GM12873 (cell line): ENCODE data around the gene TRPM3.

Experiments
- TF ChIP-seq, protein P1 (sequence below): IDR thresholded peaks from 2 replicates; pipeline ENCODE4 v1.5.1; 2012; ENCODE audit warnings: low read depth, mild to moderate bottlenecking, moderate library complexity, low read length, control low read depth; ENCODE audit not compliant: insufficient read depth; ENCODE audit errors: missing control alignments

TRPM3 gene

DNA sequence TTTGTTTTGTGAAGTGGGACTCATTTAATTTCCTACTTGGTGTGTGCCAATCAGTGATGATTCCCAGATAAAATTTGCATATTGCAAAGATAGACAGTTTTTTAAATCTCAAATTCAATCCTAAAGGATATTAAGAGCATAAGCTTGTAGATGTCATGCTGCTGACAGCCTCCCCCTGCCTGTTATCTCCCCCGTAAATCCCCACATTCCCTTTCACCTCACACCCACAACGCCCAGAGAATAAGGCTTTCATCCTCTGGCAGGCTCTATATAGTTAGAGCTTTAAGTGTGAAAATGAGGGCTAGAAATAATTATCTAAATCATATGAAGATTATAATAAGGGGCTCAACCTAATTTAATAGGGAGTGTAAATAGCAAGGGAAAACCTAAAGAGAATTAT, 265.0 kb downstream of the TRPM3 start:
- TF ChIP-seq, protein P1, sequence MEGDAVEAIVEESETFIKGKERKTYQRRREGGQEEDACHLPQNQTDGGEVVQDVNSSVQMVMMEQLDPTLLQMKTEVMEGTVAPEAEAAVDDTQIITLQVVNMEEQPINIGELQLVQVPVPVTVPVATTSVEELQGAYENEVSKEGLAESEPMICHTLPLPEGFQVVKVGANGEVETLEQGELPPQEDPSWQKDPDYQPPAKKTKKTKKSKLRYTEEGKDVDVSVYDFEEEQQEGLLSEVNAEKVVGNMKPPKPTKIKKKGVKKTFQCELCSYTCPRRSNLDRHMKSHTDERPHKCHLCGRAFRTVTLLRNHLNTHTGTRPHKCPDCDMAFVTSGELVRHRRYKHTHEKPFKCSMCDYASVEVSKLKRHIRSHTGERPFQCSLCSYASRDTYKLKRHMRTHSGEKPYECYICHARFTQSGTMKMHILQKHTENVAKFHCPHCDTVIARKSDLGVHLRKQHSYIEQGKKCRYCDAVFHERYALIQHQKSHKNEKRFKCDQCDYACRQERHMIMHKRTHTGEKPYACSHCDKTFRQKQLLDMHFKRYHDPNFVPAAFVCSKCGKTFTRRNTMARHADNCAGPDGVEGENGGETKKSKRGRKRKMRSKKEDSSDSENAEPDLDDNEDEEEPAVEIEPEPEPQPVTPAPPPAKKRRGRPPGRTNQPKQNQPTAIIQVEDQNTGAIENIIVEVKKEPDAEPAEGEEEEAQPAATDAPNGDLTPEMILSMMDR, result no peak

DNA sequence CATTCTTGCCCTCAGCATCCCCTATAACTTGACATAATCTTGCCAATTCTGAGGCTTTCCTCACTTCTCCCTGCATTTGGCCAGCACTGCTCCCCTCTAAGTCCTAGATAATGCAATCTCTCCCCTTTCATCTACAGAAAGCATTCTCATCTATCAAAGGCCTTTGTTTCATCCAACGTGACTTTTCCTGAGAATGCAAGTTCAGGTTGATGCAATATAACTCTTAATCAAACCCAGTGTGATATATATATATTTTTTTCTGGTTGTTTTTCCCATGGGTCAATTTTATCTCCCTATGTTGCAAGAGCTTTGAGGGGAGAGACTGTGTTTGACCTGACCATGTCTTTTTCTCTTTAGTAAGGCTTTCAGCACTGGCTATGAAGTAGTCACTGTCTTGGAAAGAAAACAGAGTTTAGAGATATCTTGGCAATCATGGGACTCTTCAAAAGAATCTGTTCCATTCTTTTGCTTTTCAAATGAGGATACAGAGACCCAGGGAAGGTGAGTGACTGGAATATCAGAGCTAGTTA, 268.6 kb downstream of the TRPM3 start:
- TF ChIP-seq, protein P1, result no peak

DNA sequence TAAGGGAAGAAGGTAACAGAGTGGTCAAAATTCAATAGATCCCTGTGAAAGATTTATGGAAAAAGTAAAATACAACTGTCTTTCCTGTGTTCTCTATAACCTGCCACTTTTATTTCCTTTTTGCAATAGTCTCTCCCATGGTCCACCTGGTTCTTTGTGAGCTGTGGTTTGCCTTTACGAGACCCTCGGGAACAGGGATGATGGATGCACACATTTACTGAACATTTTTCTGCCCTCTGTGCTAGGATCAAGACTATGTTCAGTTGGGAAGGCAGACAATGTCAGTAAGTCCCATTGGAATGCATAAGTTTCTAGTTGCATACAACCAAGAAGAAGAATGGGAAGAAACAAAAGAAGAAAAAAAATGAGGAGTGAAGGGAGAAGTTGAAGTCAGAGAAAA, 281.2 kb downstream of the TRPM3 start:
- TF ChIP-seq, protein P1, result no peak

DNA sequence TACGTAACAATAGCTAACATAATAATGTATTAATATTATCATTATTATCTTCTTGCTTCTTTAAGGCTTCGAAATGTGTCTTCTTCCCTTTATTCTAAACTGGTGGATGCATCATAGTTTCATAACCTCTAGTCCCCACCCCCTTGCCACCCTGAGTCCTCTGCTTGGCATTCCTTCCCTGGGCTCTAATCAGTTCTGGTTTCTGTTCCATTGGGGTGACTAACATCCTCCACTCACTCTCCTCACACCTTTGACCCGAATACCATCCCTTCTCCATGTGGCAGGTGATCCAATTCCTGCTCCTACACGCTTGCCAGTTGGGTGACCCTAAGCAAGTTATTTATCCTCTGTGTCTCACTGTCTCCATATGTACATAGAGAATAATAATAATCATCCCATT, 286.1 kb downstream of the TRPM3 start:
- TF ChIP-seq, protein P1, result no peak

DNA sequence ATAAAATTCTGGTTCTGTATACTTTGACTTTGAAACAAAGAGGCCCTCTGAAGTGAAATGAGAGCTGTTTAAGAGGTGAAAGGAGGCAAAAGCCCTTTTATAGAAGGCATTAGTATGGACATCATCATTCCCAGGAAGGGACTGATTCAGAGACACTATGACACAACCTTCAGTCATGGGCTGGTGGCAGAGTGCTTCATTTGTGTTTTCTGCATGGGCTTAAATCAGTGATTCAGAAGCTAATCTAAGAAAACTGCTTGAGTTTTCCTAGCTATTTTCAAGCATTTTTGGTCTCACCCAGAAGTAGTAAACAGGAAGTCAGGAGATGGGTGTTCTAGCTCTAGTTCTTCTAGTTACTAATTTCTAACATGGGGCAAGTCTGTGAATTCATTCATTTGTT, 288.9 kb downstream of the TRPM3 start:
- TF ChIP-seq, protein P1, result no peak

DNA sequence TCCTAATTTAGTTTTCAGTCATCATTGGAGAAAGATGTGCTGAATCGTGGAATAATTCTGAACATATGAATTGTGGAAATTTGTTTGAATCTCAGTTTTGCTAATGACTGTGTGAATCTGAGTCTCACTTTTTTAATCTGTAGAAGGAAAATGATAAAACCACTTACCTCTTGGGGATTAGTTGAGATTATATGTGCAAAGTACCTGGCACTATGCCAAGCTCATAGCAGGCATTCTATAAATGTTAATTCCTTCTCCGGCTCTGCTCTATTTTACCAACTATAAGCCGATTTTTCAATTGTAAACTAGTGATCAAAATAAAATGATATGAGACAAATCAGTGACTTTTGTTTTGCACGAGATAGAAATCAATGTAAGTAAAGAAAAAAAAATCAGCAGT, 290.8 kb downstream of the TRPM3 start:
- TF ChIP-seq, protein P1, result no peak

DNA sequence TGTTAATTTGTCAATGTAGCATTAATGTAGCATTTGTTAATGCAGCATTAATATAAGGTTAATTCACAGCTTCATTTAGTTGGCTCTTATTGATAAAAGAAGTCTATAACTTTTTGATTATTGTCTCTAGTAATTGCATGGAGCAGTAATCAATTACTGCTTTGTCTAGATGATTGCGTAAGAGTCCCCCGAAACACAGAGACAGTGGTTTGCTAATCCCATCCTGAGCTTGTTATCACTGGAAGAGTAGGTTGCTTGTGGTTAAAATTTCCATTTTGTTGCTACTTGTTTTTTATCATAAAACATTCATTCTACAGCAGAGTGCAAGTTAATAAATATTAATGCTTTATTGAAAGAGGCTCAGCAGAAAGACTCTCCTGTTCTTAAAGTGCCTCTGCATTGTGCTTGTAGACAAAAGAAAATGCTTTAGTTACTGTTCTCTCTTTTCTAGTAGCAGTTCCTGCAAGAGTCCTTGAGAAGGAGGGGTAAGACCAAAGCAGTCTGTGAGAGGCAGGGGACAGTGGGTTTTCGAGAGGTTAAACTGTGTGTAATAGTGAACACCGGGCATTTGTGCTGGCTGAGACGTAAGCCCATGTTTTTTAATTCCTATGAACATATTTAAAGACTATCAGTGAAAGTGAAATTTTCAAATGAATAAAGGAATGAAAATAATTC, 291.7 kb downstream of the TRPM3 start:
- TF ChIP-seq, protein P1, result no peak

DNA sequence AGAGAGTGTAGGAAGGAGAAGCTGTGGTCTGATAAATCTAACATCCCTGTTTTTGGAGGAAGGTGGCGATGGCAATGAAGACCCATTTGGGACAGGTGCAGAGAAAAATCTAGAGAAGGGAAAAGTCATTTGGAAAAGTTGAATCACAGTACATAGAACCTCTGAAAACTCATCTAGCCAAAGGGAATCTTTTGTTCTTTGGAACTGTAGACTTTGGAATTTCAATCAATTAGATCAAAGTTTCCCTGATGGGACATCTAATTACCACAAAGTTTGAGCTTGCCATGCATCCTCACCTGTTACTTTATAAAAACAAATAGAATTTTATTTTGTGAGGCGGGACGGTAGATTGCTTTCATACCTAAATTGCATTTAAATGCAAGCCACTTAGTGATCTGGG, 294.9 kb downstream of the TRPM3 start:
- TF ChIP-seq, protein P1, result no peak
